ENCODE data around the gene TSPAN14.

TSPAN14 gene

DNA sequence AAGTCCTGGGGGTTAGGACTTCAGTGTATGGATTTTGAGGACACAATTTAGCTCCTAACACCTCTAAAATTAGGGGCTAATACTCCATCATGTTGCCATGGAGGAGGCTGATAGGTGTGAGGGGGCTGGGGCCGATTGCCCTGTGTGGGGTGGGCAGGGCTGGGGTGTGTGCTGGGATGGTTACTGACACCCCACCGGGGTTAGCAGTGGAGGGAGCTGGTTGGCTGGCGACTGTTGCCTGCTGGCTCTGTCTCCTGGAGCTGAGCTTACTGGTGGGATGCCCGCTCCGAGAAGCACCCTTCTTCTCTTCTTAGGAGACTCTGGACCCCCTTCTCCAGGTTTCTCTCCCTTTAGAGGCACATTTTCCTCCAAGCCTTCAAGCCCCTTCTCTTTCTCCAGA is 61.4 kb downstream of the TSPAN14 start:
- peaks cover 15% of the 10 kb centered on the region for H3K4me1 Mint-ChIP-seq (ENCODE audit: low read depth)
- no peak for DNase-seq (ENCODE audit: low spot score)
- no peak overlapping the region for H3K27ac Mint-ChIP-seq
- H3K4me3 Mint-ChIP-seq: no peak overlapping the region
- H3K27me3 Mint-ChIP-seq (ENCODE audit: low read depth): no peaks in the 10 kb centered on the region
- no peaks in the 10 kb centered on the region for H3K9me3 Mint-ChIP-seq
- H3K36me3 Mint-ChIP-seq (ENCODE audit: low read depth): peaks cover 61% of the 10 kb centered on the region

DNA sequence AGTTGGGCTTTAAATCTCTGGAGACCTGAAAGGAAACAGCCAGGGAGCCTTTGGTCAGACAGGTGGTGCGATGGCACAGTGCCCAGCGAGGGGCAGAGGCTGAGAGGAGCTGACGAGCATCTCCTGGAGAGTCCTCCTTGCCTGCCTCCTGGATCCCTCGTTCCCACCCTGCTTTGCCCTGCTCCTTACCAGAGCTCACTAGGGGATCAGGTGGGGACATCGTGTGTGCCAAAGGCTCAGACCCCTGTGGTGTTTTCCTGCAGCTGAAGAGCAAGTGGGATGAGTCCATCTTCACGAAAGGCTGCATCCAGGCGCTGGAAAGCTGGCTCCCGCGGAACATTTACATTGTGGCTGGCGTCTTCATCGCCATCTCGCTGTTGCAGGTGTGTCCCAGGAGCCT is 61.8 kb downstream of the TSPAN14 start:
- DNase-seq (ENCODE audit: low spot score): no peak
- H3K4me3 Mint-ChIP-seq: no peak overlapping the region
- H3K36me3 Mint-ChIP-seq (ENCODE audit: low read depth): peaks cover 65% of the 10 kb centered on the region
- no peaks in the 10 kb centered on the region for H3K27me3 Mint-ChIP-seq (ENCODE audit: low read depth)
- H3K9me3 Mint-ChIP-seq: no peaks in the 10 kb centered on the region
- H3K4me1 Mint-ChIP-seq (ENCODE audit: low read depth): peaks cover 15% of the 10 kb centered on the region
- H3K27ac Mint-ChIP-seq: no peak overlapping the region

DNA sequence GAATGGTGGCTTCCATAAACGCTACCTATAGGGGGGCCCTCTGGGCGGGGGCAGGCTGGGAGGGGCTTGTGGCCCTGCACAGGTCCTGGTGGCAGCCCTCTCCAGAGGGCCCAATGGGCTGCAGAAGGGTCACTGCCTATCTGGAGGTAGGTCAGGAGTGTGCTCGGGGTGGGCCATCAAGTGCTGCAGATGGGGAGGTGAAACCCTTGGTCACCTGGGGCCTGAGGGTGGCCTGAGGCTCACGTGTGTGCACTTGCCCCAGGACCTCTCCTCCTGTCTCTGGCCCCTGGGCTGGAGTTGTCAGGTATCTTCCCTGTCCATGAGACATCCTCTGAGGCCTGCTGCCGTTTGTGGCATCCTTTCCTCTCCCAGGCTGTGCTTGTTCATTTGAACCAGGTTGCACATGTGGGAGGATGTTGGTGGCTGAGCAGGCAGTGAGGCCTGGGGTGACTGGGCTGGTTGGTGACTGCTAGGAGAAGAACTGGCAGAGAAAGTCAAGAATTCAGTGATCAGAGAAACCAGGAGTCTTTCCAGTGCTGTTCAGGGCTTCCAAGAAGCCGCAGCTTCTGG is 62.5 kb downstream of the TSPAN14 start:
- no peaks in the 10 kb centered on the region for H3K27me3 Mint-ChIP-seq (ENCODE audit: low read depth)
- peaks cover 9% of the 10 kb centered on the region for H3K4me1 Mint-ChIP-seq (ENCODE audit: low read depth)
- no peak overlapping the region for H3K4me3 Mint-ChIP-seq
- peaks cover 60% of the 10 kb centered on the region for H3K36me3 Mint-ChIP-seq (ENCODE audit: low read depth)
- no peak for DNase-seq (ENCODE audit: low spot score)
- peak overlapping the region; percentile 42 for H3K27ac Mint-ChIP-seq
- no peaks in the 10 kb centered on the region for H3K9me3 Mint-ChIP-seq

DNA sequence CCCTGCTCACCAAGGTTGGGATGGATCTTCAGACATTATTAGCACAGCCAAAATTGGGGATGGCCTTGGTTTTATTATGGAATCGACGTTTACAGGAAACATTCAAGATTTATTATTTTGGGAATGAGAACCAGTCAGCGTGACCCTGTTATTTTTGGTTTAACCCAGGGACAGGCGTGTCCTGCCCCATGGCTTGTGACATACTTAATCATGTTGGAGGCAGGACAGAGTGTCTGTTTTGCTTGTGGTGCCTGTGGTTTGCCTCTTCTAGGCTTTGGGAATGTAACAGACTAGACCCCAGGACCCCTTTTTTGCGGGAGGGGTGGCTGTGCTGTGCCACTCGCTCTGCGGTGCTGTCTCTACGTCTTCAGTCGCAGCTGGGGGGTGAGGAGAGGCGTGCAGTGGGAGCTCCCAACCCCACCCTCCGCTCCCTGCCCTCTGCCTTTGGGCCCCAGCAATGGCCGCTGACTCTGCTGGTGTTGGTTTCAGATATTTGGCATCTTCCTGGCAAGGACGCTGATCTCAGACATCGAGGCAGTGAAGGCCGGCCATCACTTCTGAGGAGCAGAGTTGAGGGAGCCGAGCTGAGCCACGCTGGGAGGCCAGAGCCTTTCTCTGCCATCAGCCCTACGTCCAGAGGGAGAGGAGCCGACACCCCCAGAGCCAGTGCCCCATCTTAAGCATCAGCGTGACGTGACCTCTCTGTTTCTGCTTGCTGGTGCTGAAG is 63.5 kb downstream of the TSPAN14 start:
- Mint-ChIP-seq H3K4me1 (ENCODE audit: low read depth) (peaks cover 9% of the 10 kb centered on the region), H3K36me3 (ENCODE audit: low read depth) (peaks cover 56% of the 10 kb centered on the region)

DNA sequence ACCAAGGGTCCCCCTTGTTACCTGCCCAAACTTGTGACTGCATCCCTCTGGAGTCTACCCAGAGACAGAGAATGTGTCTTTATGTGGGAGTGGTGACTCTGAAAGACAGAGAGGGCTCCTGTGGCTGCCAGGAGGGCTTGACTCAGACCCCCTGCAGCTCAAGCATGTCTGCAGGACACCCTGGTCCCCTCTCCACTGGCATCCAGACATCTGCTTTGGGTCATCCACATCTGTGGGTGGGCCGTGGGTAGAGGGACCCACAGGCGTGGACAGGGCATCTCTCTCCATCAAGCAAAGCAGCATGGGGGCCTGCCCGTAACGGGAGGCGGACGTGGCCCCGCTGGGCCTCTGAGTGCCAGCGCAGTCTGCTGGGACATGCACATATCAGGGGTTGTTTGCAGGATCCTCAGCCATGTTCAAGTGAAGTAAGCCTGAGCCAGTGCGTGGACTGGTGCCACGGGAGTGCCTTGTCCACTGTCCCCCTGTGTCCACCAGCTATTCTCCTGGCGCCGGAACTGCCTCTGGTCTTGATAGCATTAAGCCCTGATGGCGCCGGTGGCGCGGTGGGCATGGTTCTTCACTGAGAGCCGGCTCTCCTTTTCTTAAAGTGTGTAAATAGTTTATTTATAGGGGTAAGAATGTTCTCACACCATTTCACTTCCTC is 64.2 kb downstream of the TSPAN14 start:
- Mint-ChIP-seq H3K27ac (peak overlapping the region; percentile 15), H3K27me3 (ENCODE audit: low read depth) (no peaks in the 10 kb centered on the region), H3K9me3 (no peaks in the 10 kb centered on the region), H3K4me1 (ENCODE audit: low read depth) (peaks cover 10% of the 10 kb centered on the region), H3K4me3 (no peak overlapping the region), H3K36me3 (ENCODE audit: low read depth) (peaks cover 50% of the 10 kb centered on the region)
- DNase-seq (ENCODE audit: low spot score): no peak

More for the DNA sequence above, 63.5 kb downstream of the TSPAN14 start:
- DNase-seq (ENCODE audit: low spot score): no peak
- no peaks in the 10 kb centered on the region for H3K9me3 Mint-ChIP-seq
- H3K27ac Mint-ChIP-seq: peak overlapping the region; percentile 15
- no peak overlapping the region for H3K4me3 Mint-ChIP-seq
- H3K27me3 Mint-ChIP-seq (ENCODE audit: low read depth): no peaks in the 10 kb centered on the region

DNA sequence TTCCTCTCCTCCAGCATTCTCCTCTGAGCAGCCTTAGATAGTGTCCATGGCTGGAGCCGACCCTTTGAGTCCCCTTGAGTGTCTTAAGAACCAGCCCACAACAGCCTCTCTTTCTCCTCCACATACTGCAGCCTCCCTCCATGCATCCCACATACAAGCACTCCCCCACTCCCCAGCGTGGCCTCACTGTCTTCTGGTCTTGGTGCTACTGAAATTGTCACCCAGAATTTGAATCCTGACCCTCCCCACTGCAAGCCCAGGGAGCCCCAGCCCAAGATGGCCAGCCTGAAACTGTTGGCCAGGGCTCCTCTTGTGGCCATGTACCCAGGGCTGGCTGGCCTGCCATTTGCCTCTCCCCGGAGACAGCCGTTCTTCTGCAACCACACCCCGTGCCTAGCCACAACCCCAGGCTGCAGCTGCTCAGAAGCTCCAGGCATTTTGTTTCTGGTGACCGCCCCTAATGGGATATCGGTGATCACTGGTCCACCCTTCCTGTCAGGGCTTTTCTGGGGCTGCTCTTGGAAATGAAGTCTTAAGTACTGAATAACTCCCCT is 64.8 kb downstream of the TSPAN14 start:
- peaks cover 10% of the 10 kb centered on the region for H3K4me1 Mint-ChIP-seq (ENCODE audit: low read depth)
- no peaks in the 10 kb centered on the region for H3K27me3 Mint-ChIP-seq (ENCODE audit: low read depth)
- peaks cover 46% of the 10 kb centered on the region for H3K36me3 Mint-ChIP-seq (ENCODE audit: low read depth)
- peak overlapping the region; percentile 70 for H3K27ac Mint-ChIP-seq
- no peaks in the 10 kb centered on the region for H3K9me3 Mint-ChIP-seq
- no peak for DNase-seq (ENCODE audit: low spot score)
- no peak overlapping the region for H3K4me3 Mint-ChIP-seq

DNA sequence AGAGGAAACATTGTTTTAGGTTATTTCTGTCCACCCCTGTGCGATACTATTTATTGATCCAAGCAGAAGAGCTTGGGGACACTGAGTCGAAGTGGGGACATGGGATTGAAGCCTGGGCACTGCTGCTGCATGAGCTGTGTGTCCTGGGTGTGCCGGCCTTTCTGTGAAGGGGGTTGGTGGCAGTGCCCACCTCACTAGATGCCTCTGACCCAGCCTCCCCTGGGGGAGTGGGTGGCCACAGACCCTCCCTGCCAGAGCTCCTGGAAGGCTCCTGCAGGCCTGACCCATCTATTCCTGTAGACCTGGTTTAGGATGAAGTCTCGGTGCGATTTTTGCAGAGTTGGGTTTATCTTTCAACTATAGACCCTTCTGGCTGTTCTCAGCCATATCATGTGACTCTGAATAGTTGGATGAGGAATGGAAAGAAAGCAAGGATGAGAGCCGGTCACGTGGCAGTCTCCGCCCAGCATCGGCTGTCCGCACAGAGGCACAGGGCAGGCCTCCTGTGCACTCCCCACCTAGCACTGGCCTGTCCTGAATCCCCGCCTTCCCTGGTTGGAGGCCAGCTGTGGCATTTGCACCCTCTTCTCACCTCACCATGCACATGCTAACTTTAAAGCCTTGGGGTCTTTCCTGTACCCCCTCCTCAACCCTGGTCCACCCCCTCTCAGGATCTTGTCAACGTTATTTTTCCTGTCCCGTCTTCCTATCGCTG is 66.0 kb downstream of the TSPAN14 start:
- Mint-ChIP-seq H3K27ac (peak overlapping the region; percentile 27), H3K36me3 (ENCODE audit: low read depth) (peaks cover 44% of the 10 kb centered on the region), H3K4me1 (ENCODE audit: low read depth) (peaks cover 16% of the 10 kb centered on the region), H3K27me3 (ENCODE audit: low read depth) (no peaks in the 10 kb centered on the region), H3K4me3 (no peak overlapping the region), H3K9me3 (no peaks in the 10 kb centered on the region)
- no peak for DNase-seq (ENCODE audit: low spot score)

DNA sequence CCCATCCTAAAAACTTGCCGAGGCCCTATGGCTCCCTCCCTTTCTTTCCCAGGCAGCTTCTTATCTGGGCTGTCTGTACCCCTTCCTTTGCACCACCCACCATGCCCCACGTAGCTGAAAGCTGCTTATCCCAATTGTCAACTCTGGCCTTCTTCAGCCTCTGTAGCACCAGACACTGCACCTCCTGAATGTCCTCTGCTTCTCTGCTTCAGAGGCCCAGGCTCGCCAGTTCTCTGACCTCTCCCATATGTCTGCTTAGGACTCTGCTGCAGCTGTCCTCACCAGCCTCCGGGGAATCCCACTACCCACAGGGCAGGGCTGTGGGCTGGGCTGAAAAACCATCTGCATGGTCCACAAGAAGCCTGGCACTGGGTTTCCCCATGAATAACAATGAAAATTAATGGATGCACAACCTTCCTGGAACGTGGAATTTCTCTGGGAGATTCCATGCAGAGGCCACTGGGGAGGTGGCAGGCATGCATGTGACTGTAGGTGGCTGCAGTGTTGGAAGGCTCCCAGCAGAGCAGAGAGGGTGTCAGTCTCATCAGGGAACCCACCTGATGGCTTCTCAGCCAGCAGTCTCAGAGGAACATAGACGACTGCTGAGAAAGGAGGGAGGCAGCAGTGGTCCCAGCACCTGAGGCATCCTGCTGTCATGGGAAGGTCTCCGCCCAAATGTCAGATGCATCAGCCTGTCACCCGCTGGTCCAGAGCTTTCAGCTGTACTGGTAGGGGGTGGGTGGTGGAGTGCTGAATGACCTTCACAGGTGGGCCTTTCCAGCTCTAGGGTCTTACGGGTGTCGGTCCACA is 66.8 kb downstream of the TSPAN14 start:
- no peaks in the 10 kb centered on the region for H3K9me3 Mint-ChIP-seq
- H3K4me3 Mint-ChIP-seq: no peak overlapping the region
- H3K36me3 Mint-ChIP-seq (ENCODE audit: low read depth): peaks cover 45% of the 10 kb centered on the region
- peaks cover 18% of the 10 kb centered on the region for H3K4me1 Mint-ChIP-seq (ENCODE audit: low read depth)
- H3K27ac Mint-ChIP-seq: peak overlapping the region; percentile 27
- H3K27me3 Mint-ChIP-seq (ENCODE audit: low read depth): no peaks in the 10 kb centered on the region
- DNase-seq (ENCODE audit: low spot score): no peak

DNA sequence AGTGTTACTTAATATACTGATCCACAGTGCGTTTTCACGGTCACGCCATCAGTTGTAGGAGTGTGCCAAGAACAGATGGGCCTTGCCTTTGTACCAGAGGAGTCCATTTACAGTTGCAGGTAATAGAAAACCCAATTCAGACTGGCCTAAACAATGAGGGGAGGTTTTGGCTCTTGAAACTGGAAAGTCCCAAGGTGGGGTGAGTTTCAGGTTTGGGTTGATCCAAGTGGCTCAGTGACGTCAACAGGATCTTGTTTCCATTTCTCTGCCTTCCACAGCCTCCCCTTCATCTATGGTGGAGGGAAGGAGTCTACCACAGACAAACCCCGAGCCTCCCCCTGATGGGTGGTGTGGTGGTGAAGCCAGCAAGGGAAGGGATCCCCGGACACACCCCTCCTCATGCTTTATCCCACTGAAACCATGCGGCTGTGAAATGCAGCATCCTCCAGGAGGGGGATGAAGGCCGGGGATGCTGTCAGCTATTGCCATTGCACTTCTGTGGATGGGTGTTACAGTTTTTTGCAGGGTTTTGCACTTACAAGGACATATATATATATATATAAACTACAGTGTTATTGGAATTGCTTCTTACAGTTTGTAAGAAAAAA is 68.8 kb downstream of the TSPAN14 start:
- Mint-ChIP-seq H3K4me3 (no peak overlapping the region), H3K36me3 (ENCODE audit: low read depth) (peaks cover 44% of the 10 kb centered on the region), H3K27ac (no peak overlapping the region), H3K9me3 (no peaks in the 10 kb centered on the region), H3K4me1 (ENCODE audit: low read depth) (peaks cover 31% of the 10 kb centered on the region), H3K27me3 (ENCODE audit: low read depth) (no peaks in the 10 kb centered on the region)
- DNase-seq (ENCODE audit: low spot score): no peak

DNA sequence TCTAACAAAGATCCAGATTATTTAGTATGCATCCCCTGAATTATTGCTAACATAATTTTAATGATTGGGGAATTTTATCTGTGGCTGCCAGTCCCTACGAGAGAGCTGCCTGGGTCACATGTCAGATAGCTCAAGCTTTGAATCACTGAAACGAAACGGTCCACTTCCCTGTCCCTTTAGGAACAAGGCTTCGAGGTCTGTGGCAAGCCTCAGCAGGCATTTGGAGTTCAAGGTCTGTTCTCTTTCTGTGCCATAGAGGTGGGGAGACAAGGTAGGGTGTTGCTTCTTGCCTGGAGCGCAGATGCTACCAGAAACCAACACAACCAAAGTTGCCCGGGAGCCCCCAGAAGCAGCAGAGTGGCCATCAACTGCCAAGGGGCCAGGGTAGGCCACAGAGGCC is 69.7 kb downstream of the TSPAN14 start:
- Mint-ChIP-seq H3K9me3 (no peaks in the 10 kb centered on the region), H3K36me3 (ENCODE audit: low read depth) (peaks cover 40% of the 10 kb centered on the region), H3K4me3 (no peak overlapping the region), H3K27me3 (ENCODE audit: low read depth) (no peaks in the 10 kb centered on the region), H3K27ac (peak overlapping the region; percentile 8), H3K4me1 (ENCODE audit: low read depth) (peaks cover 37% of the 10 kb centered on the region)
- DNase-seq (ENCODE audit: low spot score): no peak

DNA sequence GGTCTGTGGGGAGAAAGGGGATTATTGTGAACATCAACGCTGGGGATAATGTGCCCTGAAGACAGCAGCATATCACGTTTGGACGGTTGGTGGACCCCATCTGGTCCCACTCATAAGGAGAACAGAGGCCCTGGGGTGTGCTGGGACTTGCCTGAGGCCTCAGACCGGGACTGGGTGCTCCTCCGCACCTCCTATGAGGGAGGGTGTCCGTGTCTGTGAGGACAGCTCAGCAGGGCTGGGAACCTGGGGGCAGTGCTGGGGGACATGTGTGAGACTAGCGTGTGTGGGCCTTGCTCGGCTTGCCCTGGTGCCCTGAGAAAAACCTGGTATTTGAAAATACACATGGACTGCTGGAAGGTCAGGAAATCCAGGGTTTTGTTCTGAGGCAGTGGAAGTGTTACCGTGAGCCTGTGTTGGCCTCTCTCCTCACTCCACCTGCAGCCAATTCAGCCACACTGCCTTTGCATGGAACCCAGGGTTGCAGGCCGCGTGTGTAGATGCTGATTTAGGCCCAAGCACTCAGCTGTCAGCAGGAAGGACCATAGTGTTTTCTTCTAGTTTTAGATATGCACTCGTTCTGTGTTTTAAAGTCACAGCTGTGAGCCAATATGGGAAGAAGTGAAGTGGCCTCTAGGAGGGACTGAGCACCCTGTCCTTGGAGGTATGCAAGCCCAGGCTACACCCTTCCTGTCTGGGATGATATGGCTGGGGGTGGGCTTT is 70.2 kb downstream of the TSPAN14 start:
- peaks cover 43% of the 10 kb centered on the region for H3K4me1 Mint-ChIP-seq (ENCODE audit: low read depth)
- no peak overlapping the region for H3K4me3 Mint-ChIP-seq
- peak overlapping the region; percentile 8 for H3K27ac Mint-ChIP-seq
- no peak for DNase-seq (ENCODE audit: low spot score)
- no peaks in the 10 kb centered on the region for H3K9me3 Mint-ChIP-seq
- no peaks in the 10 kb centered on the region for H3K27me3 Mint-ChIP-seq (ENCODE audit: low read depth)
- peaks cover 35% of the 10 kb centered on the region for H3K36me3 Mint-ChIP-seq (ENCODE audit: low read depth)

DNA sequence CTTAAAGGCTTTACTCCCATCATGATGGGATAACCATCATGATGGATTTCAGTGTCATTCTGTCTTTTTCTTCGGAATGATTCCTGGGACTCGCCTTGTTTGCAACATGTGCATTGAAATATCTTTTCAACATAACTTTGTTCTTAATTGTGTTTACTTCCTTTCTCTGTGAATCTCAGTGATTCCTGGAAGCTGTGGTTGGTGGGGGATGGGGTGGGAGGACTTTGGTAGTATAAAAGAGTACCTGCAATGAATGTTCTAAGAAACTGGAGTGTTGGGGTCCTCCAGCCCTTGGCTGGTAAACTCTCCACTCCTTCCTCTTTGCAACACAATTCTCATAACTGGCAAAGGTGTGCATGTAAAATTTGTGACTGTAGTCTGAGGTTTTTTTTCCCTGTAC is 72.1 kb downstream of the TSPAN14 start:
- Mint-ChIP-seq H3K36me3 (ENCODE audit: low read depth) (peaks cover 21% of the 10 kb centered on the region), H3K9me3 (no peaks in the 10 kb centered on the region), H3K27ac (no peak overlapping the region), H3K27me3 (ENCODE audit: low read depth) (no peaks in the 10 kb centered on the region), H3K4me1 (ENCODE audit: low read depth) (peaks cover 52% of the 10 kb centered on the region), H3K4me3 (peak overlapping the region; percentile 13)
- no peak for DNase-seq (ENCODE audit: low spot score)

Data from T-helper 2 cell treated with Interferon-gamma antibody and Interleukin-4, amounts not matched to agents 5 μg/mL and 100 μg/mL, for 36 hours (primary cell).